Measurements from ENCODE around the gene RAD51B.

Gene RAD51B

DNA sequence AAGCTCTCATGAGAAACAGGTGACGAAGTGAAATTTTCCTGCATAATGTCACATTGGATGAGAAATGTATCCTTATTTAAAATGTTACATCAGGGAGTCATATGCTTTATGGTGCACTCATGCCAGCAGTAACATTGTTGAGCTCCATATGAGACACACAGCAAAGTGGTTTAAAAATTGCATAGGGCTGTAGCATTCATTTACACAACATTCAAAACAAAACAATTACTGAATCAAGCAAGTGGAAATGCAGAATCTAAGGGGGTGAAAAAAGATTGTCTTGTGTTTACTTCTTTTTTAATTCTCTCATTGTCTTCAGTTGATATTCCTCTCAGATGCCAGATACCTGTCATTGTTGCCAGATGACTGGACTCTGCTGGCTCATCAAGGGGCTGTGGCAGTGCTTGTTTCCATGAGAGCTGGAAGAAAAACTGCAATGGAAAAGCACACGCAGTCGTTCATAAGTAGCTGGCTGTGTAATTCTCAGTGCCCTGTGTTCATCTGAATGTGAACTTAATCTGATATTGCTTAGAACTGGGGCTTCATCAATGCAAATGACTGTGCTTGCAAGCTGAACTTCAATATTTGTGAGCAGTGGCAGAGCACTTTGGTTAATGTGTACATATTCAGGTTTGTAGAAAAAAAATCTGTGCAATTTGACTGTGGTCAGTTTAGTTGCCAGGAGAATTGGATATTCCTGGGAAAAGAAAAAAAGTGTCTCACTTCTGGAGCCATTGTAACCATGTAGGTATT lies 305.6 kb downstream of the RAD51B start:
- no peak for ATAC-seq

DNA sequence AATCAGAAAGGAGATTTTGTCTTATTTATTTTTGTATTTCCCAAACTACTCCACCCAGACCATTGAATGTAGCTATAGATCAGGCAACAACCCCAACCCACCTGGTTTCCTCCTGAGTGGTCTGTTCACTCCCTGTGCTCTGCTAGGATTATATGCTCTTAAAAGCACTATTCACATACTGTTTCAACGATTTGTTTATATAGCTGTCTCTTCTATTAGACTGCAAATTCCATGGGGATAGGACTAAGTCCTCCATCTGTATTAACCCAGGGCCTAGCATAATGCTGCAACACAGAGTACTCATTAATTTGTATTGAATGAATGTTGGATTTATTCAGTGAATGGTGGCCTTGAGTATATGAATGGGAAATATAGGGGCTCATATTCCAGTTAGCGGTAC lies 307.6 kb downstream of the RAD51B start:
- no peak for ATAC-seq

DNA sequence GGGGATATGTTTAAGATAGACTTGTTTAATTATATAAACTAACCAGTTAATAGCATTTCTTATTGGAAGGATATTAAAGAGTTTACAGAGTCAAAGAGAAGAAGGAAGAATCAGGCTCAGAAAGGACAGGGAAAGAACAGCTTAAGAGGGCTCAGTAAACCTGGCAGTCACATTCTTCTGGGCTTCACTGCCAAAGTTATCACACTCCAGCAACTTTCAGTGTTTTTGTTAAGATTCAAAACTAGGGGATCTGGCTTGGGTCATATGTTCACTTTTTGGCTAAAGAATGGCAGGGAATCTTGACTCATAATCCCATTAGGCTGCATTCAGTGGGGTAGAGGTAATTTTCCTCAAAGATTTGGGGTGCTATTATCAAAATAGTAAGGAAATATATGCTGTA lies 312.3 kb downstream of the RAD51B start:
- ATAC-seq = no peak

DNA sequence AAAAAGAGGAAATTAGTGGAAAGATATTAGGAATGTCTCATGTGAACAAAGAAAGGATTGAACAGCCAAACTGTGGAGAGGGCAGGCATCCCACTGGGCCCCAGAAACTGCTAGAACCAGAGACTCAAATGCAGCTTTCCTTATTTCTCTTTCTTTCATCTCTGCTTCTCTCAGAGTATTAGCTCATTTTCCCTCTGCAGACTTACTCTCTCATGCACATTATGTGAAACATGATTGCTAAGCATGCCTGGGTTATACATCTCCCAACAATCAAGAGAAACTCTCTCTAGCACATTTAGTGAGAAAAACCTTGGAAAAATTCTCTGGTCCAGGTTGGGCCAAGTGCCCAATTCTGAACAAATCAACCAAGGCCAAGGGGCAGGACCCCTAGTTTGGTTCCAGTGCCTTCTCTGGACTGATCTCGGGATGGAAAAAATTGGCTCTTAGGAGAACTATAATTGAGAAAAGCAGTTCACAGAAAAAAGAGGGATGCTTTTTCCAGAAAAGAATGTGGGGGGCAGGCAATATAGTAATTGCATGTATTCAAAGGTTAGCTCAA lies 313.1 kb downstream of the RAD51B start:
- ATAC-seq = no peak

DNA sequence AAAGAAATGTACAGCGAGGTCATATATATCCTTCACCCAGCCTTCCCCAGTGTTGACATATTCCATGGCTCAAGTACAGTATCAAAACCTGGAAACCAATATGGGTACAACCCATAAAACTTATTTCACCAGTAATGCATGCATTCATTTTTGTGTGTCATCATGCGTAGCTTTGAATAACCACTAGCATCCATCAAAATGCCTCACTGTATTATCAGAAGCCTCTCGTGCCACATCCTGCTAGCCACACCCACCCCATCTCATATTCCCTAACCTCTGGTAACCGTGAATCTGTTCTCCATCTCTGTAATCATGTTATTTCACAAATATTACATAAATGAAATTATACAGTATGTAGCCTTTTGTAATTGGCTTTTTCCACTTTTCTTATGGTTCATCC lies 314.3 kb downstream of the RAD51B start:
- no peak for ATAC-seq

DNA sequence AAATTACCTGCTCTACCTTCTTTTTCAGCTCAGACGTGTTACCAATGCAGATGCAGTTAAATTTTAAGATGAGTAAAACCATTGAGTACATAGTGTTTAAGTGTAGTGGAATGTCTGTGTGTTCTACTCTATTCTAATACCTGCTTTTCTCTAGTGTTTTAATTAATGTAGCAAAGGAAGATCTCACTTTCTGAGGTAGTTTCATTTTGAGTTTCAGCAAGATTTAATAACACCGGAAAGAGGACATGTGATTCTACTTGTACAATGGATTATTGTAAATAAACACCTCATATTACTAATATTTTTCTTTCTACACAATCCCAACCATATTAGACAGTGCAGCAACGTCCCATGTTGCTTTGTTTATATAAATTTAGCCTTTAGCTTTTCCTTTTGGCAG lies 315.4 kb downstream of the RAD51B start:
- ATAC-seq = peak in 1 of 2 donors; percentile 20

DNA sequence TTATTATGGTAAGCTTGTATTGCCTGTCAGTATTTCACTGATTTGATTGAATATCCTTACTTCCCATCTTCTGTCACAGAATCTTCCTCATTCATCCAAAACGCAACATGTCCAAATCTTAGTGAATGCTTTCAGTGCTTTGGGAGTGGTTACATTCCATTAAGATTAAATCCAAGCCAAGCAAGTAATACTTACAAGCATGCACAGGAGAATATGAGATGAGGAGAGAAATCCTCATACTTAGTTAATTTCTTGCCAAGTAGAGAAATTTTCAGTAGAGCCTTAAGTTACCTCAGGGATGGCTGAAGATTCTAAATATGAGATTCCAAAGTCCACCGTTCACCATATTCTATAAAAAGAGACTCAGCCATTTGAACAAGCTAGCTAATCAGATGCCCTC lies 316.0 kb downstream of the RAD51B start:
- ATAC-seq = no peak

DNA sequence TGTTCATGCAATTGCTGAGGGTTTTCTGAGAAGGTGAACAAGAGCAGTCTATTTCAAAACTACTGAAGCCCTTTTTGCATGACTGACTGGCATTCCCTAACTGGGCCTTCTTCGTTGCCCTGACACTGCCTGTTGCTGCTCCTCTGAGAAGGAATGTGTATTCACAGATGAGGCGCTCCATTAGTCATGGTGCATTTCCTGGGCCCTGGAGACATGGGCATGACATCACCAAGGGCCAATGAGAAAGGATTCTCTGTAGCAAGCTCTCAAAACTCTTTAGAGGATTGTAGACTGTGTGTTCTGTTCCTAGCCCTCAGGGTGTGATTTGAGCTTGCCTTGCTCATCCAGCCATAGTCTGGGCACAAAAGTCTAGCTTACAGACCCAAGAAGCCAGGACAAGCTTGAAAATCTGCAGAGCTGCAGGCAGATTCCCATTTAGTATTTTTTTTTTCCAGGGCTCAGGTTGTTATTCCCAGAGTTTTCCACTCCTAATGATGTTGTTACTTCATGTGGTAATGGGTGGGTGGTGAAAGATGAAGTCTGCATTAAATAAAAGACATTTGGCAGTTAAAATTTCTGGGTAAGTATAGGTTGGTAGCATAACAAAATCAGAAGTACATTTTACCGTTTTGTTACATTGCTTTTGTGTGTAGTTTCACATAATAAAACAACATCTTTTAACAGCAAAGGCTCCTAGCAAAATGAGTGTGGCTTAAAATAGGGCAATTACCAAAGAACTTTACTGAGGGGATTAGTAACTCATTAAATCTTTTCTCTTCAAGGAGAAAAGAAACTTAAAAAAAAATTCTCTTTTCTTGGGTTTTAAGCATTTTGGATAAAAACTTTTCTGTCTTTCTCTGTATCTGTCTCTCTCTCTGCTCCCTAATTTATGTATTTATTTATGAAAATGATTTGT lies 318.4 kb downstream of the RAD51B start:
- ATAC-seq = peak; percentile 41 to 56

DNA sequence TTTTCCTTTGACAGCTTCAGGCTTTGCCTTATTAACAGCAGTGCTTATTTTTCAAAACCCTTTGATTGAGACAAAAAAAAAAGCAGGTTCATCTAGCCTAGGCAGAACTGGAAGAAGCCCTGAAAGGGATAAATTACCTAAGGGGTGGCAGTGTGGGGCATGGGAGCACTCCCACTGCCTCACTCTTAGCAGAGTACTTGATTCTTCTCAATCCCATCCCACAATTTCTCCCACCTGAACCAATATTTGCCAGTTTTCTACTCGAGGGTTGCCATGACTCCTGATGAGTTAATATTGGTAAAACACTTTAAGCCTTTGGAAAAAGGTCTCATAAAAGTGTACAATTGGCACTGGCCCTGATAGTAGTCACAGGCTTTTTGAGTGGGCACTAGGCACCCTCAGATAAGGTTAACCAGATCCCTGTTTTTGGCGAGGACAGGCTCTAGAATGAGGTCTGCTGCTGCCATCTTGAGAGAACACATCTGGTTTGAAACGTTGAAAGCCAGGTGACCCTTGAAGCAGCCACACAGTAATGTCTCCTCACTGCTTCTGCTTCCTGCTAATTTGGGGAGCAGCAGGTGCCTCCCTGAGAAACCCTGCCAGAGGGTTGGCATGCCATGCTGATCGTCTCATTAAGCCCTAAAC lies 320.0 kb downstream of the RAD51B start:
- no peak for ATAC-seq

DNA sequence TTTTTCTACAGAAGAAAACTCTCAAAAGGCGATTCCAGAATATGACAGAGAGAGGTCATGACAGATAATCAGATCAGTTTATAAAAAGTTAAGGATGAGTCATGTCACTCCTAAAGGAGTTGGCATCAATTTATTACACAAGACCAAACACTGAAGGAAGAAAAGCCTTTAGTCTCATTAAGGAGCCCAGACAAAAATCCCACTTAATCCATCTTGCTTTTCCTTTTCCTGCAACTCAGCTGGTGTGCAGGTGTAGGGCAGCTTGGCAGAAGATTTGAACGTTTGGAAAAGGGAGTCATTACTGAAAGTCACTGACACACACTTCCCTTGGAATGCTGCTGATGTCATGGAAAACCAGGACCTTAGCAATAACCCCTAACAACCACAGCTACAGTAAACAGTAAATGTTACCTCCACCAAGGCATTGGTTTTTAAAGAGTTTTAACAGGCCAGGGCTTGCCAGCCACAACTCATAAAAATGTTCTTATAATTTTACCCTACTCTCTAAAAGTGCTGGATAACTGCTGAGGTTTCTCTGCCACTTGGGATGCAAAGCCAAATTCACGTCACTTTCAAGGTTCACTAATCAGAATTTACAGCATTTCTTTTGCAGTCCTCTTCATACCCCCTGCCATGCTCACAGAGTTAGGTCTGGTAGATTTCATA lies 320.6 kb downstream of the RAD51B start:
- no peak for ATAC-seq

DNA sequence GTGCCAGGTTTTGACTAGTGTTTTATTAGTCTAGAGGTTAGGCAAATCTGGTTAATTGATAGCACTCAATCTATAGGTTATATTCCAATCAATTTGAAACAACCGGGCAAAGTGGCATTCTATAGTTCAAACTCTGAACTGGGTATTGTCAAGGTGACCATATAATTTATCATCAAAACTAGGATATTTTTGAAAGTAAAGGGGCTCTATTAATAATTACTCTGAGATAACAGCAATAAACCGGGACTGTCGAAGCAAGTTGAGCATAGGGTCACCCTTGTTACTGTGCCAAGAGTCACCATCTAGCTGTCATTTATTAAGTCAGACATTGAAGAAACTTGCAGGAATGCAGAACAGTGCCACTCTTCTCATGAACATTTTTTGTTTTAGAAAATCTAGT lies 321.2 kb downstream of the RAD51B start:
- ATAC-seq = no peak

DNA sequence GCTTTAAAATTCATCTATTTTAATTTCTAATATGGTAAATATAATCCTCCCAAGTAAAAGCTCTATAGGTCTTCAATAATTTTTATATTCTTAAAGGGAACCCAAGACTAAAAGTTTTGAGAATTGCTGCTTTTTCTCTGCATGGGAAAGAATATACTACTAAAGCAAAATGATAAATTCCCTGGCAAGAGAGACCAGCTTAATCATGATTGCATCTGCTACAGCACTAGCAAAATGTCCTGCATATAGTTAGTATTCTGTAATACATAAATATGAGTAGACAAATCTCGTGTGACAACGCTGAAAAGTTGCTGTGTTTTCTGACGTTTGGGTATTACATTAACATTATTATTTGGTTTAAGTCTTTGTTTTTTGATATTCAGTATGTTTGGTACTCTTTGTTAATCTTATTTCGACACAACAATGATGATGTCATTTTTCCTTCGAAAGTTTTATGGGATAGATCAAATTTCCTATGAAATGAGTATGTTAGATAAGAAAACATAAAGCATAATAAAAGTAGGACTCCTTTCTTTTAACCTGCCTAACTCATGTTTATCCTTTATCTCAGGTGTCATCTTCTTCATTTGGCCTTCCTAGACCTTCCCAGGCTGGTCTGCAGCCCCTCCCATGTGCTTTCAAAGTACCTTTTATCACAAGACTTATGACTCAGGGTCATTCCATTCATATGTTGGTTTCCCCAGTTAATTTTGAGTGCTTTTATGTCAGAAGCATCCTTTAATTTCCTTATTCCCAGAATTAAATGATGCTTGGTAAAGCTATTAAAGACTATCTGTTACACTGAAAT lies 321.9 kb downstream of the RAD51B start:
- no peak for ATAC-seq

DNA sequence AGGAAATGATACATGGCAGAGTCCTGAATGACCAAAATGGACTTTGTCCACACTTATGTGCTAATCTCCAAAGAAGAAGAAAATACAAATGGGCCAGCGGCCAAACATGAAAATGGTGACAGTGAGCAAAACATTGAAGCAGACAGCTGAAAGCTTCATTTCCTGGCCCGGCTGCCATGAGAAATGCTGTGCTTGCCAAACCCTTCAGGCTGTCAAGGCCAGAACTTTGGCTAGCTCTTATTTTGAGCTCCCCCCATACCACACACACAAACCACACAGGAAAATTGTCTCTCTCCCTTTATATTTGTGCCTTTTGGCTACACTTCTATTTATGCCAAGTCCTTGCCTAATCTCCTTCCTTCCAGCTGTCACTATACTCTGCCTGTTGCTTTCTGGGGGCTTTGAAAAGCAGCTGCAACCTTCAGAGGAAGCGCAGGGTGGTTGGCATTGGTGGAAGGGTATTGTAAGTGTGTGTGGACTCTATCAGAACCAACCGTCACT lies 323.8 kb downstream of the RAD51B start:
- ATAC-seq = no peak

DNA sequence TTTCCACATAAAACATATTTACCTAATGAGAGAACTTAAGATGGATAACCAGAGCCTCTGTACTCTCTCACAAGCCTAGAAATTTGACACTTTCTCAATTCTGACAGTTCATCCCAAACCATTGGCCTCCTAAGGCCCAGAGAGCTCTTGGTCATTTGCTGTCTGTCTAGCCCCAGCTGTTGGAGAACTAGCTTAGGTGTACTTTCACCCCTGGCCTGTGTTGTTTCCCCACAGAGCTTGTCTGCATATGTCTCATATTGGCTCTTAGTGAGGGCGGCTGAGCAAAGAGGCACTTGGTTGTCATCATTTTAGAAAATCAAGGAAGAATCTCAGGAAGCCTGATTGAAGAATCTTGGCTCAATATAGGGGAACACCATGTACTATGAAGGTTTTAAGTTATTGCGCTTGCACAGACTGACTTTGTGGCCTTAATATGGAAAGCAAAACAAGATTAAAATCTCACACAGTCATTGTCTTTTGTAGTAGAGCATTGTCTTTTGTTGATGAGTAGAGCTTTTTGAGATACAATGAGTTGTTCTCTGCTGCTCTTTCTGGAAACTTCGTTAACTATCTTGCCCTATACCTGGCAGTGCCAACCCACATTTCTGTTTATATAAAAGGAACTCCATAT lies 324.6 kb downstream of the RAD51B start:
- ATAC-seq = no peak

DNA sequence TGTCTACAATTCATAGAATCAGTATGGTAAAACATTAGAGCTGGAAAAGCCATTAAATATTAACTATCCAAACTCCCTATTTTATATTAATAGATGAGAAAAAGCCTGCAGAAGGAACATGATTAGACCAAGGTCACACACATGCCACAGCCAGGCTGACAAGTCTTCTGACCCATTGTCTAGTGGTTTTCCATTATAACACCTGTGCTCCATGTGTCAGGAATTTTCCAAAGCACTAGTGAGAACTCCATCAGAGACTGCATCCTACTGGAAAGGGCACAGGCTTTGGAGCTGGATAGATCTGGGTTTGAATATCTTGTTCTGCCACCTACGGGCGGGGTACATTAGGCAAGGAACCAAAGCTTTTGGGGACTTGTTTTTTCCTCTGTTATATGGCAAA lies 325.5 kb downstream of the RAD51B start:
- ATAC-seq = no peak

DNA sequence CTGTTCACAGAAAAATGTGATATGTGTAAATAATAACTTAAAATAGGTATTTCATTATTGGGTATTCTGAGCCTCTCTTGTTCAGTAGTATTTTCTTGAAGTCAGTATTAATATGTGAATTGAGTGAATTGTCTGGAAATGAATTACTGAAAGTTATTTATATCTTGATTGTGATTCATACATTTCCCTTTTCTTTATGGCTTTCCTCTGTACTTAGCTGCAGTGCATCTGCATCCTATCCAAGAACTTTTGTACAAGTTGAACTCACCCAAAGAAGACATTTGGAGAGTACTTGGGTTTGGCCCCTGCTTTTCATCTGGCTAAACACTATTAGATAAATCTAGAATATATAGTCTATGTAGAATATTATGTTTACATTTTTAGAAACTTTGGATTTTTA lies 326.0 kb downstream of the RAD51B start:
- ATAC-seq = no peak

DNA sequence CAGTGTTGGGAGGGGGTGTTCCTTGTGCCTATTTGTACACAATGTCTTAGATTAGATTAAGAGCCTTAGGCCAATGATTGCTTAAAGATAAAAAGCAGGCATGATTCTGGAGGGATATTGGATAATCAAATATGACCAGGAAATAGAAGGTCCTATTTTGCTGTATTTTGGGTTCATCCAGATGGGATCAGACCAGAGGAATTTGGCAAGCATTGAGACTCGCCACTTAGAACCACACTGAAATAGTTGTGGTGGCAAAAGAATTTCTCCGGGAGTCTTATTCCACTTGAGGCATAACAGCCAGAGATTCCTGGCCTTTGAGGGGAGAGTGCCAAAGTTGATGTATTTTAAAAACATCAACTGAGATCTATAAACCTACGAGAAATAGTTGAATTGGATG lies 327.2 kb downstream of the RAD51B start:
- ATAC-seq = no peak

DNA sequence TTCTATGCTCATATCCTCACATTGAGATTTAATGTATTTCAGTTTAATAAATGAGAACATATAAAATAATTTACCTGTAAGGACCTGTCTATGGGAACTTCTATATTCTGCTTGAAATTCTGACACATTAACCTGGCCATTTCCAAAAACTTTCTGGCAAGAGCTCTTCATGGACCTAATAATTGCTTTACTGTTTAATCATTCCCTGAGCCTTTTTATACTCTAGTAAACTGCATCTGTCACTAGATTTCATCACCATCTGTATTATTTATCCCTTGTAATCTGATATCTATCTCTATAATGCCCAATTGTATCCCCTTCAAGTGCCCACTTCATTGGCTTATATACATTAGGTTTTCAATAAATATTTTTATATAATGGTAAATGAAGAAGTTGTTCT lies 327.7 kb downstream of the RAD51B start:
- no peak for ATAC-seq

DNA sequence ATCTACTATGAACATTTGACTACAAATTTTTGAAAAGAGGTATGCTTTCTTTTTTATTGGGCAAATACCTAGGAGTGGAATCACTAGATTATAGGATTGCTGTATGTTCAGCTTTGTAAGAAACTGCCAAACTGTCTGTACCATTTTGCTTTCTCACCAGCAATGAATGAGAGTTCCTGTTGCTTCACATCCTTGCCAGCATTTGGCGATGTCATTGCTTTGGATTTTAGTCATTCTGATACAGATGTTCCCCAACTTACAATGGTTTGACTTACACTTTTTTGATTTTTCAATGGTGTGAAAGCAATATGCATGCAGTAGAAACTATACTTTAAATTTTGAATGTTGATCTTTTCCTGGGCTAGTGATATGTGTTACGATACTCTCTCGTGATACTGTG lies 328.7 kb downstream of the RAD51B start:
- ATAC-seq = no peak

DNA sequence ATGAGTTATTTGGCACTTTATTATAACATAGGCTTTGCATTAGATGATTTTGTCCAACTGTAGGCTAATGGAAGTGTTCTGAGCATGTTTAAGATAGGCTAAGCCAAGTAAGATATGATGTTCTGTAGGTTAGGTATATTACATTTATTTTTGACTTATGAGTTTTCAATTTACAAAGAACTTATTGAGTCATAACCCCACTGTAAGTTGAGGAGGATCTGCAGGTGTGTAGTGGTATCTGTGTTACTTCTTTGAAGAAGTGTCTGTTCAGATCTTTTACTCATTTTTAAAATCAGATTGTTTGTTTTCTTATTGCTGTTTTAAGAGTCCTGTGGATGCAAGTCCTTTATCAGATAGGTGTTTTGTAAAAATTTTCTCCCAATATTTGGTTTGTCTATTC lies 329.2 kb downstream of the RAD51B start:
- ATAC-seq = no peak

DNA sequence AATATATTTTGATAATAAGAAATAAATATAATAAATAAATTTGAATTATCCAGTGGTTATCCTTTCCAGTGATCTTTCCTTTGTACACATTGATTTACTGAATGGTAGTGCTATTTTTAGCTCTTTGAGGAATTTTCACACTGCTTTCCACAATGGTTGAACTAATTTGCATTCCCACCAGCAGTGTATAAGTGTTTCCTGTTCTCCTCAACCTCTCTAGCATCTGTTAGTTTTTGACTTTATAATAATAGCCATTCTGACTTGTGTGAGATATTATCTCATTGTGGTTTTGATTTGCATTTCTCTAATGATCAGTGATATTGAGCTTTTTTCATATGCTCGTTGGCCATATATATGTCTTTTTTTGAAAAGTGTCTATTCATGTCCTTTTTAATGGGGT lies 333.7 kb downstream of the RAD51B start:
- ATAC-seq = no peak

Data from activated CD4-positive, CD25-positive, alpha-beta regulatory T cell treated with anti-CD3 and anti-CD28 coated beads, Interleukin-2, amount 50 U/mL, for 24 hours (primary cell).